ENCODE data around the gene FBXO34. TPM values are rescaled to one million over a fixed set of nuclear protein-coding genes. Genes with fewer than 3 reads are reported as not detected.

FBXO34 gene
- total and polyA plus RNA-seq, 10 of the 15 experiments (the other 5 are each of a cell fraction or from before 2014, with no cell fraction given), result 5.6 to 22.8 (median 17.6) TPM

GRCh38 chr14:55288439-55288838 lies 17.2 kb downstream of the FBXO34 start (continued):
- TF ChIP-seq SMAD5 (IDR thresholded peaks at IDR 0.05; ENCODE audit: low read depth) (no peak), ZSCAN29 (IDR thresholded peaks at IDR 0.05) (no peak)

- WGBS (ENCODE audit: insufficient coverage, insufficient replicate concordance, low lambda C conversion rate, missing lambda C conversion rate), result 93% methylated on average over 3 of the region's 3 CpGs
- Histone ChIP-seq H3K36me3 (ENCODE audit: control insufficient read depth in 2 of 2, insufficient read depth in 2 of 2, low read length in 1 of 2) (no peaks in the 10 kb centered on the region), H3K4me2 (ENCODE audit: control insufficient read depth, insufficient read depth) (no peak overlapping the region), H3K4me3 (no peak overlapping the region), H3K79me2 (ENCODE audit: control insufficient read depth, insufficient read depth, low read length) (peaks cover 18% of the 10 kb centered on the region), H3K27ac (ENCODE audit: control insufficient read depth, insufficient read depth) (no peak overlapping the region), H4K20me1 (ENCODE audit: control insufficient read depth, insufficient read depth) (no peaks in the 10 kb centered on the region), H3K4me1 (ENCODE audit: control insufficient read depth, insufficient read depth, low read length) (peaks cover 3% of the 10 kb centered on the region; the same call in 1 of the 2 replicates), H2AFZ (ENCODE audit: control insufficient read depth, low read depth, low read length) (no peak overlapping the region), H3K9ac (ENCODE audit: control insufficient read depth, insufficient read depth, low read length) (no peak overlapping the region), H3K9me3 (replicated peaks; ENCODE audit: control insufficient read depth, insufficient read depth, low read length) (no peaks in the 10 kb centered on the region), H3K27me3 (replicated peaks in 1 of 2; ENCODE audit: control insufficient read depth in 2 of 2, insufficient read depth in 2 of 2, low read length in 1 of 2) (no peaks in the 10 kb centered on the region)
- FAIRE-seq (no peak), DNase-seq (ENCODE audit: low read depth, low spot score) (no peak), ATAC-seq (no peak)
- RAD21 ChIA-PET (ENCODE audit: unreplicated experiment), result interaction anchor here (0.6 kb wide), 1 partner anchor 10 kb away, joined by 5 read pairs; no protein-coding TSS in a partner anchor
- CTCF ChIA-PET, result interaction anchor here (0.9 to 1.0 kb wide), 3 partner anchors 10 to 78 kb away, joined by 3 to 6 read pairs (median 4); no protein-coding TSS in a partner anchor
- BruUV-seq (replicated peaks), result no TSS peak
- POLR2A ChIA-PET, result no interaction called here
- SMC1A ChIA-PET (ENCODE audit: uncharacterized antibody, unreplicated experiment), result interaction anchor here (0.6 to 2.1 kb wide), 7 partner anchors 8 to 47 kb away, joined by 3 to 6 read pairs (median 3); no protein-coding TSS in a partner anchor
- in situ Hi-C loops (cut with MboI), result no loop called here
- intact Hi-C loops (cut with micrococcal nuclease; ENCODE audit: unreplicated experiment), result no loop called here
- TF ChIP-seq BMI1 (IDR thresholded peaks at IDR 0.05; ENCODE audit: borderline replicate concordance), result no peak
- TF ChIP-seq NFYB (IDR thresholded peaks at IDR 0.05; ENCODE audit: insufficient read depth, low read depth, low read length), result no peak
- no peak for TF ChIP-seq KAT2A (conservative IDR thresholded peaks at IDR 0.05; ENCODE audit: control insufficient read depth, low read depth, low read length)
- TF ChIP-seq JUND (IDR thresholded peaks at IDR 0.05; ENCODE audit: low read depth, low read length), result no peak
- no peak for TF ChIP-seq BACH1 (IDR thresholded peaks at IDR 0.05; ENCODE audit: borderline replicate concordance)
- no peak for TF ChIP-seq ZBTB11 (CRISPR knock-in tag; IDR thresholded peaks at IDR 0.05)
- no peak for TF ChIP-seq ASH2L (IDR thresholded peaks at IDR 0.05; ENCODE audit: borderline replicate concordance, low read depth)
- no peak for TF ChIP-seq BHLHE40 (IDR thresholded peaks at IDR 0.05; ENCODE audit: borderline replicate concordance in 1 of 2, low read depth in 2 of 2, low read length in 1 of 2)
- no peak for TF ChIP-seq RFX5 (IDR thresholded peaks at IDR 0.05; ENCODE audit: low read depth, low read length)
- TF ChIP-seq KDM1A (IDR thresholded peaks at IDR 0.05; ENCODE audit: borderline replicate concordance), result no peak
- TF ChIP-seq, protein P1, sequence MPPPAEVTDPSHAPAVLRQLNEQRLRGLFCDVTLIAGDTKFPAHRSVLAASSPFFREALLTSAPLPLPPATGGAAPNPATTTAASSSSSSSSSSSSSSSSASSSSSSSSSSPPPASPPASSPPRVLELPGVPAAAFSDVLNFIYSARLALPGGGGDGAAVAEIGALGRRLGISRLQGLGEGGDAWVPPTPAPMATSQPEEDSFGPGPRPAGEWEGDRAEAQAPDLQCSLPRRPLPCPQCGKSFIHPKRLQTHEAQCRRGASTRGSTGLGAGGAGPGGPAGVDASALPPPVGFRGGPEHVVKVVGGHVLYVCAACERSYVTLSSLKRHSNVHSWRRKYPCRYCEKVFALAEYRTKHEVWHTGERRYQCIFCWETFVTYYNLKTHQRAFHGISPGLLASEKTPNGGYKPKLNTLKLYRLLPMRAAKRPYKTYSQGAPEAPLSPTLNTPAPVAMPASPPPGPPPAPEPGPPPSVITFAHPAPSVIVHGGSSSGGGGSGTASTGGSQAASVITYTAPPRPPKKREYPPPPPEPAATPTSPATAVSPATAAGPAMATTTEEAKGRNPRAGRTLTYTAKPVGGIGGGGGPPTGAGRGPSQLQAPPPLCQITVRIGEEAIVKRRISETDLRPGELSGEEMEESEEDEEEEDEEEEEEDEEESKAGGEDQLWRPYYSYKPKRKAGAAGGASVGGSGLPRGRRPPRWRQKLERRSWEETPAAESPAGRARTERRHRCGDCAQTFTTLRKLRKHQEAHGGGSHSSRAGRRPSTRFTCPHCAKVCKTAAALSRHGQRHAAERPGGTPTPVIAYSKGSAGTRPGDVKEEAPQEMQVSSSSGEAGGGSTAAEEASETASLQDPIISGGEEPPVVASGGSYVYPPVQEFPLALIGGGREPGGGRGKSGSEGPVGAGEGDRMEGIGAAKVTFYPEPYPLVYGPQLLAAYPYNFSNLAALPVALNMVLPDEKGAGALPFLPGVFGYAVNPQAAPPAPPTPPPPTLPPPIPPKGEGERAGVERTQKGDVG (CRISPR knock-in tag; IDR thresholded peaks at IDR 0.05), result no peak
- no peak for TF ChIP-seq SPI1 (IDR thresholded peaks at IDR 0.05; ENCODE audit: borderline replicate concordance, insufficient read depth, low read depth, low read length)
- TF ChIP-seq, protein P2, sequence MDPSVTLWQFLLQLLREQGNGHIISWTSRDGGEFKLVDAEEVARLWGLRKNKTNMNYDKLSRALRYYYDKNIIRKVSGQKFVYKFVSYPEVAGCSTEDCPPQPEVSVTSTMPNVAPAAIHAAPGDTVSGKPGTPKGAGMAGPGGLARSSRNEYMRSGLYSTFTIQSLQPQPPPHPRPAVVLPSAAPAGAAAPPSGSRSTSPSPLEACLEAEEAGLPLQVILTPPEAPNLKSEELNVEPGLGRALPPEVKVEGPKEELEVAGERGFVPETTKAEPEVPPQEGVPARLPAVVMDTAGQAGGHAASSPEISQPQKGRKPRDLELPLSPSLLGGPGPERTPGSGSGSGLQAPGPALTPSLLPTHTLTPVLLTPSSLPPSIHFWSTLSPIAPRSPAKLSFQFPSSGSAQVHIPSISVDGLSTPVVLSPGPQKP (IDR thresholded peaks at IDR 0.05; ENCODE audit: low read depth, low read length), result no peak
Observed at GRCh38 chr14:55291480-55292081, 20.4 kb downstream of the FBXO34 start.

Data from GM12878 (cell line).